ENCODE results near the gene TUFT1. TPM values are rescaled to one million over a fixed set of nuclear protein-coding genes. Genes with fewer than 3 reads are reported as not detected.

TUFT1 gene
- polyA plus RNA-seq, 2 of the 4 experiments (the other 2 are of a cell fraction), result 21.1 to 27.5 TPM

- POLR2A ChIA-PET, result interaction anchor here (0.6 kb wide), 1 partner anchor 108 kb away, joined by 3 read pairs; no protein-coding TSS in a partner anchor
- 87% methylated on average over 1 of the region's 1 CpG for WGBS (ENCODE audit: missing lambda C conversion rate)
- no peak overlapping the region for H3K27ac ChIP-seq
- no peak overlapping the region for H3K4me3 ChIP-seq
- H3K4me1 ChIP-seq, result peaks cover 38% of the 10 kb centered on the region
- TF ChIP-seq HOXB13 (CRISPR knock-in tag; IDR thresholded peaks at IDR 0.05; ENCODE audit: low read depth) (no peak), GATA3 (IDR thresholded peaks at IDR 0.05; ENCODE audit: borderline replicate concordance) (no peak), HOXA7 (CRISPR knock-in tag; IDR thresholded peaks at IDR 0.05) (no peak), SREBF2 (IDR thresholded peaks at IDR 0.05) (no peak), HEYL (CRISPR knock-in tag; IDR thresholded peaks at IDR 0.05) (no peak), ESRRA (IDR thresholded peaks at IDR 0.05; ENCODE audit: borderline replicate concordance, low read length) (no peak), USF2 (IDR thresholded peaks at IDR 0.05) (no peak), REST (IDR thresholded peaks at IDR 0.05) (no peak), POLR2AphosphoS2 (conservative IDR thresholded peaks at IDR 0.05; ENCODE audit: low read length) (no peak), CBX2 (IDR thresholded peaks at IDR 0.05; ENCODE audit: borderline replicate concordance, low read depth) (no peak), MAFK (IDR thresholded peaks at IDR 0.05; ENCODE audit: partially characterized antibody) (no peak), FOSL2 (IDR thresholded peaks at IDR 0.05) (no peak), FOSL2 (CRISPR knock-in tag; IDR thresholded peaks at IDR 0.05) (no peak), NFE2L2 (conservative IDR thresholded peaks at IDR 0.05; ENCODE audit: low read length) (no peak), PHF8 (IDR thresholded peaks at IDR 0.05; ENCODE audit: borderline replicate concordance, low read depth) (no peak), EHF (CRISPR knock-in tag; IDR thresholded peaks at IDR 0.05) (no peak), ELK1 (IDR thresholded peaks at IDR 0.05; ENCODE audit: low read depth, low read length) (no peak), NPAS2 (CRISPR knock-in tag; IDR thresholded peaks at IDR 0.05; ENCODE audit: borderline replicate concordance) (no peak), ZFP36 (IDR thresholded peaks at IDR 0.05; ENCODE audit: borderline replicate concordance, partially characterized antibody) (no peak), MAZ (IDR thresholded peaks at IDR 0.05; ENCODE audit: borderline replicate concordance, low read depth, low read length) (no peak)
- TF ChIP-seq, protein P1, sequence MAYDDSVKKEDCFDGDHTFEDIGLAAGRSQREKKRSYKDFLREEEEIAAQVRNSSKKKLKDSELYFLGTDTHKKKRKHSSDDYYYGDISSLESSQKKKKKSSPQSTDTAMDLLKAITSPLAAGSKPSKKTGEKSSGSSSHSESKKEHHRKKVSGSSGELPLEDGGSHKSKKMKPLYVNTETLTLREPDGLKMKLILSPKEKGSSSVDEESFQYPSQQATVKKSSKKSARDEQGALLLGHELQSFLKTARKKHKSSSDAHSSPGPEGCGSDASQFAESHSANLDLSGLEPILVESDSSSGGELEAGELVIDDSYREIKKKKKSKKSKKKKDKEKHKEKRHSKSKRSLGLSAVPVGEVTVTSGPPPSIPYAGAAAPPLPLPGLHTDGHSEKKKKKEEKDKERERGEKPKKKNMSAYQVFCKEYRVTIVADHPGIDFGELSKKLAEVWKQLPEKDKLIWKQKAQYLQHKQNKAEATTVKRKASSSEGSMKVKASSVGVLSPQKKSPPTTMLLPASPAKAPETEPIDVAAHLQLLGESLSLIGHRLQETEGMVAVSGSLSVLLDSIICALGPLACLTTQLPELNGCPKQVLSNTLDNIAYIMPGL (CRISPR knock-in tag; IDR thresholded peaks at IDR 0.05; ENCODE audit: borderline replicate concordance), result no peak
- H3K4me2 ChIP-seq, result no peak overlapping the region
- FAIRE-seq, result no peak
- CTCF ChIA-PET, result interaction anchor here (0.8 to 16.6 kb wide), 10 partner anchors 12 to 180 kb away, joined by 3 to 147 read pairs (median 3); partner anchors contain the start of gene PSMB4
- DNase-seq (ENCODE audit: low read depth in 1 of 2, low spot score in 1 of 2), result no peak
- no peak for ATAC-seq
- H3K9me3 ChIP-seq, result no peaks in the 10 kb centered on the region
Observed at GRCh38 chr1:151578941-151579340, 38.8 kb downstream of the TUFT1 start.

Measured in A549 (cell line).